ENCODE results near the gene LAMA2.

DNA sequence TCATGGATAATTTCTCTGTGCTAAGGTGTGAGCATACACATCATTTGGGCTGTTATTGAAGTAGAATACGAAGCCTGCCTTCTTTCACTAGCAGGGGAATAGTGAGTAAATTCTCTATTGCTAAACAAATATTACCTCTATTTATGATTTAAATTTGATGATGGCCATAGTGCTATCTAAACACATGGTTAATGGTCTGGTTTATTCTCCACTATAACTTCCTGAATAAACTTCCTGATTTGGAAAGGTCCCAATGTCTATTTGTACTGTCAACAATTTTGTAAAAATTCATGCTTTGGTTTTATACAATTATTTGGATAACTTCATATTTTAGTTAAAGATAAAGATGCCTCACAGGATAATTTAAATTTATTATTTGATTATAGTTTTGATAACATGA is 426.2 kb downstream of the LAMA2 start:
- TF ChIP-seq ZNF274 (IDR thresholded peaks at IDR 0.05; ENCODE audit: low read depth, low read length) (no peak), YY1 (IDR thresholded peaks at IDR 0.05; ENCODE audit: insufficient read depth, insufficient read length) (no peak), SUZ12 (IDR thresholded peaks at IDR 0.05; ENCODE audit: extremely low read depth, insufficient read depth, insufficient read length) (no peak)

All from NT2/D1 (cell line).